GM12878 (cell line): Measurements from ENCODE around the gene ZNF112. TPM values are rescaled to one million over a fixed set of nuclear protein-coding genes. Genes with fewer than 3 reads are reported as not detected.

ENCODE experiments used
- ATAC-seq: fragments of 200-7000 bp; cut with Tn5 transposase; 3 replicates; pipeline ENCODE4 v1.9.1; 2020; ENCODE audit warnings: mild to moderate bottlenecking, moderate library complexity
- BruUV-seq: library from RNA; stranded (reverse); fragments of 400-500 nt; replicated peaks from 2 replicates; lab custom pipeline; 2021; lab: Mats Ljungman, UMichigan
- CTCF ChIA-PET: fragments of 300-600 bp; sonication (Branson Sonifier 250); formaldehyde crosslinking; extraction: SDS; loops from one replicate; lab custom pipeline; 2021; ENCODE audit warnings: inconsistent platforms; lab: Yijun Ruan, JAX
- POLR2A ChIA-PET: fragments of 350-600 bp; formaldehyde crosslinking; extraction: SDS; loops from one replicate; lab custom pipeline; 2021; ENCODE audit warnings: inconsistent platforms; lab: Charles Lee
- RAD21 ChIA-PET: fragments of 300-600 bp; sonication (Branson Sonifier 250); formaldehyde crosslinking; loops from one replicate; lab custom pipeline; 2023; ENCODE audit warnings: antibody characterized with exemption; ENCODE audit not compliant: unreplicated experiment; lab: Charles Lee
- SMC1A ChIA-PET: fragments of 300-600 bp; sonication (Branson Sonifier 250); formaldehyde crosslinking; loops from one replicate; lab custom pipeline; 2023; ENCODE audit not compliant: unreplicated experiment, uncharacterized antibody; lab: Charles Lee
- DNase-seq: peaks from one replicate; pipeline ENCODE4 v3.0.0-alpha.2; 2011; ENCODE audit warnings: low read depth, low spot score
- FAIRE-seq: peaks from 3 replicates; lab custom pipeline; 2011; peaks lifted over from hg19 to GRCh38; lab: Jason Lieb, UNC
- H2AFZ ChIP-seq: 2 replicates; pipeline ENCODE4 v1.6.0; 2011; ENCODE audit warnings: low read depth, low read length, control low read depth; ENCODE audit not compliant: control insufficient read depth
- H3K27ac ChIP-seq: 2 replicates; pipeline ENCODE4 v1.5.1; 2011; ENCODE audit warnings: control low read depth; ENCODE audit not compliant: control insufficient read depth, insufficient read depth
- H3K27me3 ChIP-seq, 2 experiments: replicated peaks in 1 of 2; 2 replicates each; pipeline versions ENCODE4 v1.6.0 to v1.6.1; 2011; ENCODE audit warnings: low read length in 1 of 2; ENCODE audit not compliant: control insufficient read depth in 2 of 2, insufficient read depth in 2 of 2
- H3K36me3 ChIP-seq, 2 experiments: 2 replicates each; pipeline ENCODE4 v1.5.1; 2011; ENCODE audit warnings: low read length in 1 of 2; ENCODE audit not compliant: control insufficient read depth in 2 of 2, insufficient read depth in 2 of 2
- H3K4me1 ChIP-seq: 2 replicates; pipeline ENCODE4 v1.6.1; 2011; ENCODE audit warnings: mild to moderate bottlenecking, low read length, moderate library complexity, mixed read lengths; ENCODE audit not compliant: control insufficient read depth, insufficient read depth
- H3K4me2 ChIP-seq: 2 replicates; pipeline ENCODE4 v1.6.0; 2011; ENCODE audit warnings: control low read depth; ENCODE audit not compliant: control insufficient read depth, insufficient read depth
- H3K4me3 ChIP-seq: fragments of 200-600 bp; sonication (generic); 2 replicates; pipeline ENCODE4 v1.5.1; 2016
- H3K79me2 ChIP-seq: 2 replicates; pipeline ENCODE4 v1.6.0; 2011; ENCODE audit warnings: low read length; ENCODE audit not compliant: control insufficient read depth, insufficient read depth
- H3K9ac ChIP-seq: 2 replicates; pipeline ENCODE4 v1.8.0; 2011; ENCODE audit warnings: low read length, control low read depth, mixed read lengths; ENCODE audit not compliant: control insufficient read depth, insufficient read depth
- H3K9me3 ChIP-seq: replicated peaks from 3 replicates; pipeline ENCODE4 v1.5.1; 2011; ENCODE audit warnings: mild to moderate bottlenecking, low read length; ENCODE audit not compliant: control insufficient read depth, insufficient read depth
- H4K20me1 ChIP-seq: 2 replicates; pipeline ENCODE4 v1.6.0; 2011; ENCODE audit not compliant: control insufficient read depth, insufficient read depth
- CBX3 ChIP-seq: fragments of 200-600 bp; sonication (generic); IDR thresholded peaks from 2 replicates; pipeline ENCODE4 v1.6.1; 2016; ENCODE audit warnings: low read depth, borderline replicate concordance
- CEBPZ ChIP-seq: fragments of 150-350 bp; IDR thresholded peaks from 2 replicates; pipeline ENCODE4 v1.6.1; 2016; ENCODE audit warnings: low read depth, low read length
- ELK1 ChIP-seq: IDR thresholded peaks from 2 replicates; pipeline ENCODE4 v1.6.1; 2012; ENCODE audit warnings: low read depth, low read length, improper control_type of control experiment
- LARP7 ChIP-seq: fragments of 450-650 bp; IDR thresholded peaks from 2 replicates; pipeline ENCODE4 v1.6.1; 2017; ENCODE audit warnings: mild to moderate bottlenecking
- PBX3 ChIP-seq: IDR thresholded peaks from 2 replicates; pipeline ENCODE4 v1.6.1; 2011; ENCODE audit warnings: mild to moderate bottlenecking, low read depth, low read length, moderate library complexity; ENCODE audit not compliant: insufficient replicate concordance
- RAD21 ChIP-seq: IDR thresholded peaks from 2 replicates; pipeline ENCODE4 v1.6.1; 2011; ENCODE audit warnings: mild to moderate bottlenecking, low read depth, low read length, moderate library complexity; ENCODE audit not compliant: insufficient read depth
- RCOR1 ChIP-seq: conservative IDR thresholded peaks from 2 replicates; pipeline ENCODE4 v1.6.1; 2012; ENCODE audit warnings: low read depth, low read length, improper control_type of control experiment
- WGBS: methylation state at CpG from one replicate; pipeline ENCODE4 v1.1.6; 2016; ENCODE audit warnings: low lambda C conversion rate; ENCODE audit not compliant: insufficient replicate concordance, insufficient coverage; ENCODE audit errors: missing lambda C conversion rate; 5-methylcytosine and 5-hydroxymethylcytosine counted together
- in situ Hi-C: fragments of 300-500 bp; cut with MboI; formaldehyde crosslinking; loops from 9 replicates; pipeline ENCODE4 v1.14.3; 2018; ENCODE audit warnings: mixed read lengths
- intact Hi-C: fragments of 100-400 bp; cut with micrococcal nuclease; formaldehyde crosslinking; loops from one replicate; pipeline ENCODE4 v1.14.2; 2022; ENCODE audit not compliant: unreplicated experiment
- polyA plus RNA-seq, 11 experiments: library from polyadenylated mRNA; depleted of rRNA in 4 of 11; unstranded in 6 of 11; stranded (reverse) in 5 of 11; fragments of >200 nt; fragmentation: Nextera tagmentation in 4 of 11; fragmentation: Illumina TruSeq in 1 of 11; extraction: Ambion mirVana in 4 of 11; extraction: Trizol in 1 of 11; gene quantifications; 1 replicate in 1 of 11; 2 replicates in 10 of 11; pipeline versions ENCODE4 v1.2.1 to v1.2.3, GENCODE V29; 2011 to 2016; ENCODE audit warnings: inconsistent platforms in 2 of 11, missing spikeins in 2 of 11, low read depth in 1 of 11
- total RNA-seq, 4 experiments: library from RNA; depleted of rRNA in 3 of 4; stranded (reverse); fragments of >200 nt in 3 of 4; fragmentation: Illumina TruSeq in 1 of 4; extraction: Trizol in 1 of 4; gene quantifications; 2 replicates each; pipeline versions ENCODE4 v1.2.1 to v1.2.3, GENCODE V29; 2013 to 2021

ZNF112 gene
- total and polyA plus RNA-seq, 10 of the 15 experiments (the other 5 are each of a cell fraction or from before 2014, with no cell fraction given), result 0.03 to 0.25 (median 0.07) TPM; not detected in 4

- peaks cover 0 to 10% of the 10 kb centered on the region in 2 experiments; a peak in 3 of 4 replicates for H3K36me3 ChIP-seq
- H3K9me3 ChIP-seq, result peaks cover 2% of the 10 kb centered on the region; the same call in 2 of the 3 replicates
- H3K4me1 ChIP-seq, result peaks cover 7% of the 10 kb centered on the region
- no peaks in the 10 kb centered on the region for H3K27me3 ChIP-seq
- DNase-seq, result no peak
- SMC1A ChIA-PET, result interaction anchor here (1.3 kb wide), 1 partner anchor 201 kb away, joined by 3 read pairs; no protein-coding TSS in a partner anchor
- POLR2A ChIA-PET, result no interaction called here
- H2AFZ ChIP-seq, result no peak overlapping the region; the same call in 1 of the 2 replicates
- H4K20me1 ChIP-seq, result no peaks in the 10 kb centered on the region
- no peak overlapping the region for H3K27ac ChIP-seq
- no peak for FAIRE-seq
- peak overlapping the region; percentile 90; the same call in 1 of the 2 replicates for H3K4me3 ChIP-seq
- TF ChIP-seq LARP7 (no peak), RAD21 (no peak), ELK1 (no peak), CEBPZ (no peak), RCOR1 (no peak), CBX3 (no peak), PBX3 (no peak)
- RAD21 ChIA-PET, result interaction anchor here (1.0 kb wide), 1 partner anchor 44 kb away, joined by 3 read pairs; the partner anchor contains the start of gene ZNF233
- CTCF ChIA-PET, result interaction anchor here (0.6 to 2.1 kb wide), 3 partner anchors 12 to 43 kb away, joined by 3 to 7 read pairs (median 4); partner anchors contain the start of gene ZNF233
- peaks cover 6% of the 10 kb centered on the region for H3K79me2 ChIP-seq
- intact Hi-C loops, result loop anchor here (10.0 kb wide), 1 partner anchor 201 kb away; the partner anchor contains the start of gene ZNF180
- no peak overlapping the region; the same call in 1 of the 2 replicates for H3K9ac ChIP-seq
- WGBS, result 98% methylated on average over 4 of the region's 4 CpGs
- BruUV-seq, result no TSS peak
- ATAC-seq, result no peak
- H3K4me2 ChIP-seq, result peak overlapping the region; percentile 70
- in situ Hi-C loops, result loop anchor here (5.0 kb wide), 1 partner anchor 191 kb away; the partner anchor contains the start of gene ZNF225
Measured at GRCh38 chr19:44303320-44303719, 53.2 kb downstream of the ZNF112 start.
